NCI-H226 (cell line): ENCODE measurements around the gene RELL2.

Source experiments
- DNase-seq: peaks from one replicate; pipeline ENCODE4 v3.0.0-alpha.2; 2015

RELL2 gene

GRCh38 chr5:141681295-141681694 is 44.5 kb downstream of the RELL2 start:
- no peak for DNase-seq

DNA sequence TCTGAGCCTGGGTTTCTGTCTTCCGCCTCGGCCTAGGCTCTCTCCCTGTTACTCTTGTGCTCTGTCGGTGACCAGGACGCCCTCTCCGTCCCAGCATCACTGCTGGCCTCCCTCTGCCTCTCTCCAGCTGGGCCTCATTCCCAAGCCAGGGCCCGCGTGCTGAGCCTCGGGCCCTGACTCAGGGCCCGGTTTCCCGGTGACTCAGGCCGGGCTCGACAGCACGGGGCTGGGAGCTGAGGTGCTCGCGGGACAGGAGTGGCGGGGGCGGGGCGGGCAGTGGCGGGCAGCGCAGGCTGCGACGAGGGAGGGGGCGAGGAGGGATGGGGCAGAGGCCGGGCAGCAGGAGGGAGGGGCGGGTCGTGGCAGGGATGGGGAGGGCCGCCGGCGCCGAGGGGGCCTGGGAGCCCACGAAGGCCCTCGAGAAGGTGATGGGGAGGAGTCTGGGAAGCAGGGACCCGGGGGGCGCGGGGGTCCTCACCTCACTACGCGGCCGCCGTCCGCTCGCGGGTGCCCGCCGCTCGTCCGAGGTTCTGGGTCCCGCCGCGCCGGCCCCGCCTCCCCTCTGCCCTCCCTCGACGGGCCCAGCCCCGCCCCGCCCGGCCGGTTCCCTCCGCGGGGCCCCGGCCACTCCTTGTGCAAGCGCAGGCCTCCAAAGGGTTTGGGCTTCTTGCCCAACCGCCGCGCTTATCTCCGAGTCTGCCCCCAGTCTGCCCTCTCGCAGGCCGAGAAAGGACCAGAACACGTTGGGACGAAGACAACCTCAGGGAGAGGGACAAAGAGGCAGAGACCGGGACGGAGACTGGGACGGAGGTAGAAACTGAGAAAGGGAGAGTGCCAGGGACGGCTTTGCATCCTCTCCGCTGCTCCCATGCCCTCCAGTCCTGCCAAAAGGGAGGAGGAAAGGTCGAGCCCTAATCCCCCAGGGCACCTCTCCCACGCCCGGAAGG is 45.2 kb downstream of the RELL2 start, which contains the start of gene ARAP3:
ARAP3 (minus strand) TSS at position 536 of the 947 bp plus-strand sequence. CDS start 1,744 bp downstream, outside the sequence.
- DNase-seq = peak; percentile 76

DNA sequence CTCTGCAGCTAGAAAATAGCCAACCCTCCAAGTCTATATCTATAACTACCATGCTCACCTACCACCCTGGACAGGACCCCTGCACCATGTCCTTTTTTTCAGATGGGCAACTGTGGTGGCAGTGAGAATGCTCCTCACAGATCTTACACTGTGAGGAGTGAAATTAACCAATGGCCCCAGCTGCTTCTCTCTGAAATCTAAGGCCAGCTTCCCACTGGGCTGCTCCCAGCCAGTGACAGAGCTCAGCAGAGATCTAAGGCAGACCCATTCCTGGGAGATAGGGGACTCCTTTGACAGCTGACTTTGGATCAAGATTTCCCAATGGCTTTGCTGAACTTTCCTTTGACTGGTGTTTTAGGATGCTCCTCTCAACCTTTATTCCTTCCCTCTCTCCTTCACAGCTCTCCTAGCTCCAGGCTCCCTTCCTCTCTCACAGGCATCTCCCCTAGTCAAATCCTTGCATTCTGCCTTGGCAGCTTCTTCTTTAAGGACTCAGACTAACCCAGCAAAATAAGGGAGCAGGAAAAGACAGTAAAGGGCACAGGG is 46.9 kb downstream of the RELL2 start:
- DNase-seq = no peak

DNA sequence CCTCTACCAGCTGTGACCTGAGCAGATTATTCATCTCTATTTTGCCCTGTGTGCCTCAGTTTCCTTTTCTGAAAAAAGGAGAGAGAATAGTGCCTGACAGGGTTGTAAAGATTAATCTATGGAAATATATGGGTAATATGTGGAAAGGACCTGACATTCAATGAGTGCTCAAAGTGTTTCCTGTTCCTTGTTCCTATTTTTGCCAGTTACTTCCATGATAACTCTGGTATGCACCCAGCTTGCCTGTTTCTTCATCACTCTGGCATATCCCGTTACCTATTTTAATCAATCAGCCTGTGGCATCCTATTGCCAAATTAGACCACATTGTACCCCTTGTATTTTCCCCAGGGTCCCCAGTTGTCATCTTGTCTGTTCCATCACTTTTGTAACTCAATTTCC is 48.8 kb downstream of the RELL2 start:
- DNase-seq = no peak

GRCh38 chr5:141686648-141687416 is 50.0 kb downstream of the RELL2 start:
- DNase-seq = no peak
